ENCODE data around the gene ANP32D. TPM values are rescaled to one million over a fixed set of nuclear protein-coding genes. Genes with fewer than 3 reads are reported as not detected.

The ANP32D gene
- total RNA-seq, 3 donors from 2014 or later, result not detected

Other genes starting within 250 kb of the ANP32D start
- 1 to 10 TPM; 4.3 to 8.3 (median 7.3) TPM for gene ZNF641, start 121.6 kb upstream of the ANP32D start, total RNA-seq
- not detected for gene C12orf54, start 9.9 kb downstream of the ANP32D start, total RNA-seq
- not detected for gene OR8S1, start 53.1 kb downstream of the ANP32D start, total RNA-seq
- gene LALBA, start 97.5 kb downstream of the ANP32D start, total RNA-seq, result not detected
- gene KANSL2, start 209.7 kb downstream of the ANP32D start, total RNA-seq, result 10 to 100 TPM; 47.9 to 68.1 (median 68.0) TPM
- gene CCNT1, start 244.1 kb downstream of the ANP32D start, total RNA-seq, result 10 to 100 TPM; 33.7 to 37.7 (median 35.9) TPM

Data from activated T-cell treated with anti-CD3 and anti-CD28 coated beads, Interleukin-2, amount 50 U/mL, for 4 hours (primary cell).